K562 (cell line): ENCODE results near the gene TBC1D2. TPM values are rescaled to one million over a fixed set of nuclear protein-coding genes. Genes with fewer than 3 reads are reported as not detected.

Experiments used
- BHLHE40 ChIP-seq: IDR thresholded peaks from 2 replicates; pipeline ENCODE4 v1.6.1; 2011; ENCODE audit warnings: low read length, improper control_type of control experiment
- CBFA2T2 ChIP-seq: fragments of 450-650 bp; conservative IDR thresholded peaks from 2 replicates; pipeline ENCODE4 v1.6.1; 2017; ENCODE audit warnings: mild to moderate bottlenecking
- CBX1 ChIP-seq: sonication (generic); IDR thresholded peaks from 2 replicates; pipeline ENCODE4 v1.6.1; 2016; ENCODE audit warnings: antibody characterized with exemption, low read depth, mild to moderate bottlenecking
- CREBBP ChIP-seq: IDR thresholded peaks from one replicate; pipeline ENCODE4 v1.6.1; 2012; ENCODE audit warnings: low read depth, mild to moderate bottlenecking, control low read depth, inconsistent platforms, low read length
- E2F3 ChIP-seq: fragments of 250-450 bp; sonication (Bioruptor Pico); IDR thresholded peaks from 2 replicates; pipeline ENCODE4 v1.4.0; 2020; ENCODE audit warnings: mild to moderate bottlenecking
- ESRRA ChIP-seq: fragments of 450-650 bp; IDR thresholded peaks from 2 replicates; pipeline ENCODE4 v1.6.1; 2014; ENCODE audit warnings: low read depth, mild to moderate bottlenecking, moderate library complexity, borderline replicate concordance
- GATAD2B ChIP-seq: fragments of 450-650 bp; IDR thresholded peaks from 2 replicates; pipeline ENCODE4 v1.6.1; 2017; ENCODE audit warnings: mild to moderate bottlenecking, borderline replicate concordance
- MTA2 ChIP-seq: fragments of 450-650 bp; IDR thresholded peaks from 2 replicates; pipeline ENCODE4 v1.6.1; 2016; ENCODE audit warnings: low read depth
- PHB2 ChIP-seq: fragments of 450-650 bp; IDR thresholded peaks from 2 replicates; pipeline ENCODE4 v1.6.1; 2017; ENCODE audit warnings: low read depth
- POLR2AphosphoS5 ChIP-seq: IDR thresholded peaks from 2 replicates; pipeline ENCODE4 v1.6.1; 2011; ENCODE audit warnings: mild to moderate bottlenecking, low read depth, low read length, moderate library complexity; ENCODE audit not compliant: control insufficient read depth, insufficient read depth
- SMARCA5 ChIP-seq: fragments of 450-650 bp; IDR thresholded peaks from 2 replicates; pipeline ENCODE4 v1.6.1; 2016
- SRSF1 ChIP-seq: fragments of 200-400 bp; formaldehyde crosslinking; IDR thresholded peaks from 2 replicates; pipeline ENCODE4 v1.6.1; 2017; ENCODE audit warnings: mild to moderate bottlenecking, low read depth, low read length, moderate library complexity
- ZFP30 ChIP-seq: fragments of 250-450 bp; sonication (Bioruptor Pico); IDR thresholded peaks from 2 replicates; pipeline ENCODE4 v1.8.0; 2022; ENCODE audit warnings: moderate library complexity, mild to moderate bottlenecking, inconsistent platforms, borderline replicate concordance
- ZNF134 ChIP-seq: fragments of 250-450 bp; sonication (Bioruptor Pico); conservative IDR thresholded peaks from 2 replicates; pipeline ENCODE4 v1.4.0; 2020
- polyA plus RNA-seq, 8 experiments: library from polyadenylated mRNA; depleted of rRNA in 4 of 8; stranded (reverse) in 5 of 8; unstranded in 3 of 8; fragments of >200 nt; fragmentation: Nextera tagmentation in 2 of 8; fragmentation: Illumina TruSeq in 1 of 8; extraction: Ambion mirVana in 2 of 8; extraction: Trizol in 1 of 8; gene quantifications; 2 replicates each; pipeline versions ENCODE4 v1.2.1 to v1.2.3, GENCODE V29; 2011 to 2014; ENCODE audit warnings: inconsistent platforms in 1 of 8, missing spikeins in 1 of 8
- total RNA-seq, 7 experiments: library from RNA; depleted of rRNA in 6 of 7; stranded (reverse); fragments of >200 nt in 6 of 7; fragmentation: Illumina TruSeq in 2 of 7; extraction: Trizol in 2 of 7; gene quantifications; 2 replicates each; pipeline versions ENCODE4 v1.2.1 to v1.2.3, GENCODE V29; 2011 to 2021; ENCODE audit warnings: low replicate concordance in 1 of 7
- TF ChIP-seq, protein P1 (sequence below): fragments of 150-350 bp; IDR thresholded peaks from 2 replicates; pipeline ENCODE4 v1.6.1; 2014; ENCODE audit warnings: low read depth, mild to moderate bottlenecking, low read length, borderline replicate concordance
- TF ChIP-seq, protein P2 (sequence below): fragments of 250-450 bp; sonication (Bioruptor Pico); IDR thresholded peaks from 2 replicates; pipeline ENCODE4 v1.4.0; 2020; ENCODE audit warnings: borderline replicate concordance
- TF ChIP-seq, protein P3 (sequence below): fragments of 250-450 bp; sonication (Bioruptor Pico); IDR thresholded peaks from 2 replicates; pipeline ENCODE4 v1.4.0; 2020; ENCODE audit warnings: mild to moderate bottlenecking, moderate library complexity, borderline replicate concordance
- TF ChIP-seq, protein P4 (sequence below): fragments of 450-650 bp; formaldehyde crosslinking; IDR thresholded peaks from 2 replicates; pipeline ENCODE4 v1.4.0; 2022; ENCODE audit warnings: mild to moderate bottlenecking, moderate library complexity

TBC1D2 gene
- total and polyA plus RNA-seq, 9 of the 15 experiments (the other 6 are each of a cell fraction or from before 2014, with no cell fraction given) = 0.10 to 7.0 (median 2.5) TPM

DNA sequence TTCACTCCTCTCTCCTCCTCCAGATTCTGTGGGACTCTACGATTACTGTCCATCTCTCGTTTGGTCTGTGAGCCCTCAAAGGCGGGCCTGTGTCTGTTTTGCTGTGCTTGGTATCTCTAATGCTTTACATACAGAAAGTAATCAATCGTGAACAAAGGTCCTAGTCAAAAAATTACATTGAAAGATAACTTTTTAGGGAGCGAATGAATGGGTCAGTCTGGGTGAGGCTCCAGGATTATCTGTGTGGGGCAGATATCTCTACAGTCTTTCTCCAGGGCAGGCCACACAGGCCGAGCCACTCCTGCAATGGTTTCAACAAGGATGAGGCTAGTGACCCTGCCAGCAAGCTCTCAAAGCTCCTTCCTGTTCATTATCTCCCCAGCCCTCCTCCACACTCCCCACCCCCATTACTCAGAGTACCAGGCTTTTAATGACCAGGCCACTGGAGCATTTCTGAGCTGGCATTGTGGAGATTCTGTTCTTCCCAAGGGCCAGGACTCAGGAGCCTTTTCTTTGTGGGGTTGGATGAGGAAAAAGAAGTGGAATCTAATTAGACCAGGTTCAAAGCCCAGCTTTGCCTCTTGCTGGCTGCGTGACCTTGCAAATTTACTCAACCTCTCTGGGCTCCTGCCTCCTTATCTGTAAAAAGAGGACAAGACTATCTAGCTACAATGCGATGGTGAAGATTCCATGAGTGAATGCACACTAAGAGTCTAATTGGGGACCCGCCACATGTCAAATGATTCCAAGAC, 73.2 kb downstream of the TBC1D2 start (continued):
- TF ChIP-seq, protein P1, sequence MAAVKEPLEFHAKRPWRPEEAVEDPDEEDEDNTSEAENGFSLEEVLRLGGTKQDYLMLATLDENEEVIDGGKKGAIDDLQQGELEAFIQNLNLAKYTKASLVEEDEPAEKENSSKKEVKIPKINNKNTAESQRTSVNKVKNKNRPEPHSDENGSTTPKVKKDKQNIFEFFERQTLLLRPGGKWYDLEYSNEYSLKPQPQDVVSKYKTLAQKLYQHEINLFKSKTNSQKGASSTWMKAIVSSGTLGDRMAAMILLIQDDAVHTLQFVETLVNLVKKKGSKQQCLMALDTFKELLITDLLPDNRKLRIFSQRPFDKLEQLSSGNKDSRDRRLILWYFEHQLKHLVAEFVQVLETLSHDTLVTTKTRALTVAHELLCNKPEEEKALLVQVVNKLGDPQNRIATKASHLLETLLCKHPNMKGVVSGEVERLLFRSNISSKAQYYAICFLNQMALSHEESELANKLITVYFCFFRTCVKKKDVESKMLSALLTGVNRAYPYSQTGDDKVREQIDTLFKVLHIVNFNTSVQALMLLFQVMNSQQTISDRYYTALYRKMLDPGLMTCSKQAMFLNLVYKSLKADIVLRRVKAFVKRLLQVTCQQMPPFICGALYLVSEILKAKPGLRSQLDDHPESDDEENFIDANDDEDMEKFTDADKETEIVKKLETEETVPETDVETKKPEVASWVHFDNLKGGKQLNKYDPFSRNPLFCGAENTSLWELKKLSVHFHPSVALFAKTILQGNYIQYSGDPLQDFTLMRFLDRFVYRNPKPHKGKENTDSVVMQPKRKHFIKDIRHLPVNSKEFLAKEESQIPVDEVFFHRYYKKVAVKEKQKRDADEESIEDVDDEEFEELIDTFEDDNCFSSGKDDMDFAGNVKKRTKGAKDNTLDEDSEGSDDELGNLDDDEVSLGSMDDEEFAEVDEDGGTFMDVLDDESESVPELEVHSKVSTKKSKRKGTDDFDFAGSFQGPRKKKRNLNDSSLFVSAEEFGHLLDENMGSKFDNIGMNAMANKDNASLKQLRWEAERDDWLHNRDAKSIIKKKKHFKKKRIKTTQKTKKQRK = no peak
- peak; percentile 86 for TF ChIP-seq POLR2AphosphoS5
- TF ChIP-seq, protein P2, sequence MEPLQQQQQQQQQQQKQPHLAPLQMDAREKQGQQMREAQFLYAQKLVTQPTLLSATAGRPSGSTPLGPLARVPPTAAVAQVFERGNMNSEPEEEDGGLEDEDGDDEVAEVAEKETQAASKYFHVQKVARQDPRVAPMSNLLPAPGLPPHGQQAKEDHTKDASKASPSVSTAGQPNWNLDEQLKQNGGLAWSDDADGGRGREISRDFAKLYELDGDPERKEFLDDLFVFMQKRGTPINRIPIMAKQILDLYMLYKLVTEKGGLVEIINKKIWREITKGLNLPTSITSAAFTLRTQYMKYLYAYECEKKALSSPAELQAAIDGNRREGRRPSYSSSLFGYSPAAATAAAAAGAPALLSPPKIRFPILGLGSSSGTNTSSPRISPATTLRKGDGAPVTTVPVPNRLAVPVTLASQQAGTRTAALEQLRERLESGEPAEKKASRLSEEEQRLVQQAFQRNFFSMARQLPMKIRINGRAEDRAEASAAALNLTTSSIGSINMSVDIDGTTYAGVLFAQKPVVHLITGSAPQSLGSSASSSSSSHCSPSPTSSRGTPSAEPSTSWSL = no peak
- no peak for TF ChIP-seq ZNF134 (CRISPR knock-in tag)
- peak; percentile 56; the same call in 1 of the 2 replicates for TF ChIP-seq CBX1
- TF ChIP-seq, protein P3, sequence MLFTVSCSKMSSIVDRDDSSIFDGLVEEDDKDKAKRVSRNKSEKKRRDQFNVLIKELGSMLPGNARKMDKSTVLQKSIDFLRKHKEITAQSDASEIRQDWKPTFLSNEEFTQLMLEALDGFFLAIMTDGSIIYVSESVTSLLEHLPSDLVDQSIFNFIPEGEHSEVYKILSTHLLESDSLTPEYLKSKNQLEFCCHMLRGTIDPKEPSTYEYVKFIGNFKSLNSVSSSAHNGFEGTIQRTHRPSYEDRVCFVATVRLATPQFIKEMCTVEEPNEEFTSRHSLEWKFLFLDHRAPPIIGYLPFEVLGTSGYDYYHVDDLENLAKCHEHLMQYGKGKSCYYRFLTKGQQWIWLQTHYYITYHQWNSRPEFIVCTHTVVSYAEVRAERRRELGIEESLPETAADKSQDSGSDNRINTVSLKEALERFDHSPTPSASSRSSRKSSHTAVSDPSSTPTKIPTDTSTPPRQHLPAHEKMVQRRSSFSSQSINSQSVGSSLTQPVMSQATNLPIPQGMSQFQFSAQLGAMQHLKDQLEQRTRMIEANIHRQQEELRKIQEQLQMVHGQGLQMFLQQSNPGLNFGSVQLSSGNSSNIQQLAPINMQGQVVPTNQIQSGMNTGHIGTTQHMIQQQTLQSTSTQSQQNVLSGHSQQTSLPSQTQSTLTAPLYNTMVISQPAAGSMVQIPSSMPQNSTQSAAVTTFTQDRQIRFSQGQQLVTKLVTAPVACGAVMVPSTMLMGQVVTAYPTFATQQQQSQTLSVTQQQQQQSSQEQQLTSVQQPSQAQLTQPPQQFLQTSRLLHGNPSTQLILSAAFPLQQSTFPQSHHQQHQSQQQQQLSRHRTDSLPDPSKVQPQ (CRISPR knock-in tag) = no peak
- peak; percentile 14; the same call in 1 of the 2 replicates for TF ChIP-seq GATAD2B
- peak; percentile 36; the same call in 1 of the 2 replicates for TF ChIP-seq BHLHE40
- TF ChIP-seq MTA2 = peak; percentile 45; the same call in 1 of the 2 replicates
- TF ChIP-seq, protein P4, sequence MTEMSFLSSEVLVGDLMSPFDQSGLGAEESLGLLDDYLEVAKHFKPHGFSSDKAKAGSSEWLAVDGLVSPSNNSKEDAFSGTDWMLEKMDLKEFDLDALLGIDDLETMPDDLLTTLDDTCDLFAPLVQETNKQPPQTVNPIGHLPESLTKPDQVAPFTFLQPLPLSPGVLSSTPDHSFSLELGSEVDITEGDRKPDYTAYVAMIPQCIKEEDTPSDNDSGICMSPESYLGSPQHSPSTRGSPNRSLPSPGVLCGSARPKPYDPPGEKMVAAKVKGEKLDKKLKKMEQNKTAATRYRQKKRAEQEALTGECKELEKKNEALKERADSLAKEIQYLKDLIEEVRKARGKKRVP = no peak
- no peak for TF ChIP-seq CREBBP
- TF ChIP-seq PHB2 = peak; percentile 76; the same call in 1 of the 2 replicates
- peak; percentile 84; the same call in 1 of the 2 replicates for TF ChIP-seq SMARCA5
- TF ChIP-seq SRSF1 = no peak
- no peak for TF ChIP-seq ZFP30 (CRISPR knock-in tag)
- TF ChIP-seq ESRRA = 0 out of 2 replicates have a peak, but pooled peaks have one; percentile 14
- 0 out of 2 replicates have a peak, but pooled peaks have one; percentile 35 for TF ChIP-seq E2F3 (CRISPR knock-in tag)
- peak; percentile 94 for TF ChIP-seq CBFA2T2
